B cell (primary cell): ENCODE results near the gene SGPL1. TPM values are rescaled to one million over a fixed set of nuclear protein-coding genes. Genes with fewer than 3 reads are reported as not detected.

Source experiments
- ATAC-seq: fragments of 200-7000 bp; cut with Tn5 transposase; one replicate; pipeline ENCODE4 v1.10.0; 2021; ENCODE audit warnings: low read depth, mild to moderate bottlenecking, moderate number of reproducible peaks, moderate library complexity
- CTCF ChIA-PET: fragments of 350-600 bp; sonication (Branson Sonifier 250); formaldehyde crosslinking; loops from one replicate; lab custom pipeline; 2021; ENCODE audit warnings: antibody characterized with exemption, inconsistent platforms; lab: Charles Lee
- POLR2A ChIA-PET: fragments of 350-600 bp; sonication (Branson Sonifier 250); formaldehyde crosslinking; loops from one replicate; lab custom pipeline; 2021; ENCODE audit warnings: antibody characterized with exemption; lab: Charles Lee
- DNase-seq: peaks from one replicate; pipeline ENCODE4 v3.0.0; 2013
- H2AFZ ChIP-seq: 2 replicates; pipeline ENCODE4 v1.6.1; 2012; ENCODE audit warnings: mild to moderate bottlenecking, low read depth, low read length; ENCODE audit not compliant: insufficient read depth, poor library complexity, severe bottlenecking
- H3K27ac ChIP-seq, 2 donors: 1 replicate in 1 of 2; 2 replicates in 1 of 2; pipeline ENCODE4 v1.5.1; 2012 to 2013; ENCODE audit warnings: low read length in 2 of 2, mild to moderate bottlenecking in 2 of 2, moderate library complexity in 1 of 2
- H3K27me3 ChIP-seq, 4 experiments: fragments of 200-600 bp in 1 of 4; sonication (generic) in 1 of 4; replicated peaks in 1 of 4; 1 replicate in 2 of 4; 2 replicates in 2 of 4; pipeline versions ENCODE4 v1.6.1 to v1.7.0; 2013 to 2016; ENCODE audit warnings: low read length in 3 of 4, mild to moderate bottlenecking in 2 of 4, mixed read lengths in 1 of 4, moderate library complexity in 1 of 4; ENCODE audit not compliant: insufficient read depth in 4 of 4, control insufficient read depth in 3 of 4; ENCODE audit errors: control extremely low read depth in 1 of 4
- H3K36me3 ChIP-seq, 2 experiments: replicated peaks in 1 of 2; 1 replicate in 1 of 2; 2 replicates in 1 of 2; pipeline versions ENCODE4 v1.6.1 to v1.7.1; 2013; ENCODE audit warnings: low read length in 1 of 2; ENCODE audit not compliant: insufficient read depth in 2 of 2, control insufficient read depth in 1 of 2; ENCODE audit errors: control extremely low read depth in 1 of 2, extremely low read depth in 1 of 2
- H3K4me1 ChIP-seq, 2 donors: fragments of 200-600 bp in 1 of 2; sonication (generic) in 1 of 2; 1 replicate in 1 of 2; 2 replicates in 1 of 2; pipeline versions ENCODE4 v1.5.1 to v1.6.1; 2013 to 2017; ENCODE audit warnings: low read length in 2 of 2; ENCODE audit not compliant: control insufficient read depth in 2 of 2, insufficient read depth in 2 of 2
- H3K4me2 ChIP-seq: replicated peaks from 2 replicates; pipeline ENCODE3; 2012; ENCODE audit warnings: mild to moderate bottlenecking, low read depth, low read length; ENCODE audit not compliant: poor library complexity, severe bottlenecking
- H3K4me3 ChIP-seq, 5 experiments: fragments of 200-600 bp in 1 of 5; sonication (generic) in 1 of 5; 1 replicate in 3 of 5; 2 replicates in 2 of 5; pipeline versions ENCODE4 v1.5.1 to v1.7.0; 2011 to 2016; ENCODE audit warnings: low read length in 4 of 5, mild to moderate bottlenecking in 4 of 5, low read depth in 2 of 5, control low read depth in 1 of 5, moderate library complexity in 1 of 5; ENCODE audit not compliant: insufficient read depth in 1 of 5; ENCODE audit errors: control extremely low read depth in 1 of 5, extremely low read depth in 1 of 5
- H3K79me2 ChIP-seq: fragments of 200-600 bp; sonication (generic); one replicate; pipeline ENCODE4 v1.6.0; 2016; ENCODE audit warnings: low read length; ENCODE audit not compliant: control insufficient read depth, insufficient read depth
- H3K9ac ChIP-seq: fragments of 200-600 bp; sonication (generic); 2 replicates; pipeline ENCODE4 v1.6.1; 2017; ENCODE audit warnings: mild to moderate bottlenecking, low read length, moderate library complexity
- H3K9me3 ChIP-seq, 3 donors: one replicate each; pipeline versions ENCODE4 v1.6.1 to v1.7.1; 2013; ENCODE audit warnings: low read length in 2 of 3; ENCODE audit not compliant: control insufficient read depth in 2 of 3, insufficient read depth in 1 of 3; ENCODE audit errors: control extremely low read depth in 1 of 3
- H4K20me1 ChIP-seq: 2 replicates; pipeline ENCODE4 v1.6.0; 2012; ENCODE audit warnings: mild to moderate bottlenecking, low read length; ENCODE audit not compliant: insufficient read depth, control insufficient read depth, poor library complexity, severe bottlenecking
- H3K27ac Mint-ChIP-seq: one replicate; pipeline ENCODE4 v1.8.0; 2021; ENCODE audit warnings: mixed read lengths
- H3K27me3 Mint-ChIP-seq: one replicate; pipeline ENCODE4 v1.8.0; 2021; ENCODE audit warnings: mixed read lengths
- H3K4me1 Mint-ChIP-seq: one replicate; pipeline ENCODE4 v1.8.0; 2021; ENCODE audit warnings: mixed read lengths
- H3K4me3 Mint-ChIP-seq: one replicate; pipeline ENCODE4 v1.8.0; 2021; ENCODE audit warnings: mixed read lengths
- H3K9me3 Mint-ChIP-seq: one replicate; pipeline ENCODE4 v1.8.0; 2022; ENCODE audit warnings: mixed read lengths; ENCODE audit not compliant: insufficient read depth
- EZH2 ChIP-seq: IDR thresholded peaks from 2 replicates; pipeline ENCODE4 v1.6.1; 2012; ENCODE audit warnings: borderline replicate concordance, low read depth, mild to moderate bottlenecking, moderate library complexity, low read length; ENCODE audit not compliant: insufficient read depth, poor library complexity, severe bottlenecking
- WGBS: methylation state at CpG from one replicate; pipeline ENCODE4 v1.1.5; 2013; ENCODE audit warnings: missing lambda C conversion rate; ENCODE audit not compliant: insufficient coverage; 5-methylcytosine and 5-hydroxymethylcytosine counted together
- intact Hi-C: fragments of 100-400 bp; cut with micrococcal nuclease; formaldehyde crosslinking; loops from one replicate; pipeline ENCODE4 v1.10.0; 2022
- polyA plus RNA-seq: library from polyadenylated mRNA; depleted of rRNA; stranded (reverse); fragments of >200 nt; gene quantifications from 2 replicates; pipeline ENCODE4 v1.2.3, GENCODE V29; 2012
- total RNA-seq, 2 donors: library from RNA; stranded (reverse); fragments of 120-200 nt in 1 of 2; gene quantifications; 1 replicate in 1 of 2; 2 replicates in 1 of 2; pipeline versions ENCODE4 v1.2.3 to v1.2.4, GENCODE V29; 2013 to 2022
- TF ChIP-seq, protein P1 (sequence below): fragments of 200-600 bp; IDR thresholded peaks from one replicate; pipeline ENCODE4 v1.8.0; 2022; ENCODE audit warnings: antibody characterized with exemption, mild to moderate bottlenecking

Gene SGPL1
- total and polyA plus RNA-seq, 2 donors (not counting 1 experiment from before 2014, with no cell fraction given), result 9.1 to 46.2 TPM

DNA sequence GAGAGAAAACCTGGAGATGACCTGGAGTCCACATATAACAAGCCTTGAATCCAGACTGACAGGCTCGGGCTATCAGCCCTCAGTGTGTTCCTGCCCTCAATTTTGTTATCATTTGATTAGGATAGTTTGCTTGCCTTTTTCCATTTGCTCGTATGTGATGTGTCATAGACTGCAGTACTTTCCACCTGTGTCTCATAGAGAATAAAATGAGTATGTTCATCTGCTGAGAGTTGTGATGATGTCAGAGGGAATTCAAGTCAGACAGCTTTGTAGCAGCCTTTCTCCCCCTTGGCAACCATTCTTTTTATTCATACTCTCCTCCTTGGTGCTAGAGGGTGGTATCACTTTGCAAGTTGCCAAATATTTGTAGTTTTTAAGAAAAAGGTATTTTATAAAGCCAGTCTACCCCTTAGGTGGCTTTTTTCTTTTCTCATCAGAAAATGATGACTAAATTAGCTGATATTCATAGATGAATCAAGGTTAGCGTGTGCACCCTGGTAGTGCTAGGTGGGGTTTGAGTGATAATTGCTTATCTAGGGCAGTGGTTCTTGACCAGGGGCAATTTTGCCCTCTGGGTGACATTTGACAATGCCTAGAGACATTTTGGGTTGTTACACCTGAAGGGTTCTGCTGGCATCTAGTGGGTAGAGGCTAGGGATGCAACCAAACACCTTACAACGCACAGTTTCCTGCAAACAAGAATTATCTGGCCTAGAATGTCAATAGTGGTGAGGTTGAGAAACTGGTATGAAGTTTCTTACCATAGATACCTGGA lies 5.4 kb downstream of the SGPL1 start:
- H3K79me2 ChIP-seq, result peaks cover 22% of the 10 kb centered on the region
- no peak overlapping the region for H3K9ac ChIP-seq
- TF ChIP-seq, protein P1, sequence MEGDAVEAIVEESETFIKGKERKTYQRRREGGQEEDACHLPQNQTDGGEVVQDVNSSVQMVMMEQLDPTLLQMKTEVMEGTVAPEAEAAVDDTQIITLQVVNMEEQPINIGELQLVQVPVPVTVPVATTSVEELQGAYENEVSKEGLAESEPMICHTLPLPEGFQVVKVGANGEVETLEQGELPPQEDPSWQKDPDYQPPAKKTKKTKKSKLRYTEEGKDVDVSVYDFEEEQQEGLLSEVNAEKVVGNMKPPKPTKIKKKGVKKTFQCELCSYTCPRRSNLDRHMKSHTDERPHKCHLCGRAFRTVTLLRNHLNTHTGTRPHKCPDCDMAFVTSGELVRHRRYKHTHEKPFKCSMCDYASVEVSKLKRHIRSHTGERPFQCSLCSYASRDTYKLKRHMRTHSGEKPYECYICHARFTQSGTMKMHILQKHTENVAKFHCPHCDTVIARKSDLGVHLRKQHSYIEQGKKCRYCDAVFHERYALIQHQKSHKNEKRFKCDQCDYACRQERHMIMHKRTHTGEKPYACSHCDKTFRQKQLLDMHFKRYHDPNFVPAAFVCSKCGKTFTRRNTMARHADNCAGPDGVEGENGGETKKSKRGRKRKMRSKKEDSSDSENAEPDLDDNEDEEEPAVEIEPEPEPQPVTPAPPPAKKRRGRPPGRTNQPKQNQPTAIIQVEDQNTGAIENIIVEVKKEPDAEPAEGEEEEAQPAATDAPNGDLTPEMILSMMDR, result no peak
- no peak for TF ChIP-seq EZH2
- H4K20me1 ChIP-seq, result peaks cover 2% of the 10 kb centered on the region
- Mint-ChIP-seq H3K27ac (no peak overlapping the region), H3K27me3 (no peaks in the 10 kb centered on the region), H3K4me1 (peaks cover 25% of the 10 kb centered on the region), H3K9me3 (no peaks in the 10 kb centered on the region), H3K4me3 (no peak overlapping the region)
- H3K4me1 ChIP-seq, result peaks cover 0 to 5% of the 10 kb centered on the region in 2 donors
- H3K27ac ChIP-seq, result no peak overlapping the region
- no peak overlapping the region for H2AFZ ChIP-seq
- intact Hi-C loops, result no loop called here
- 100% methylated on average over 1 of the region's 4 CpGs for WGBS
- CTCF ChIA-PET, result no interaction called here
- H3K36me3 ChIP-seq, result peaks cover 1 to 7% of the 10 kb centered on the region in 2 experiments
- no peak overlapping the region for H3K4me2 ChIP-seq
- ATAC-seq (no peak), DNase-seq (no peak)
- H3K9me3 ChIP-seq, result no peaks in the 10 kb centered on the region
- POLR2A ChIA-PET, result interaction anchor here (0.6 kb wide), 2 partner anchors 19 to 443 kb away, joined by 3 to 7 read pairs; no protein-coding TSS in a partner anchor
- no peaks in the 10 kb centered on the region for H3K27me3 ChIP-seq
- H3K4me3 ChIP-seq, result no peak overlapping the region
